ENCODE measurements around the gene ARID3B. TPM values are rescaled to one million over a fixed set of nuclear protein-coding genes. Genes with fewer than 3 reads are reported as not detected.

ARID3B gene
- total RNA-seq, 1 experiment from 2014 or later, result 101 TPM

DNA sequence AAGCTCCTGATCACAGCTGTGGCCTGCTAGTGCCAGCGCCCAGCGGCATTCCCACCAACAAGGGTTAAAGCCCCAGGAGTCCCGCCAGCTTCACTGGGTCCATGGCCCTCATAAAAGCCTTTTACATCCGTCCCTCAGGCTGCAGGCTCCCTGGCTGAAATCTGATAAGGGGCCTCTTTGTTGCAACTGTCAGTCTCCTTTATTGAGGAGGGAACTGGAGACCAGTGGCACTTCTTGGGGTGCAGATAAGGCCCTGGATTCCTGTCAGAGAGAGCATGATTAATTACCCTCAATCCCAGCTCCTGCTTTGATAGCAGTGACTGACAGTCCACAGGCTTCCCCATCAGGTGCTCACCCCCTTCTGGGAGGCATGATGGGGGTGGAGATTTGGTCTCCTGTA lies 43.8 kb downstream of the ARID3B start:
- no peak overlapping the region for H3K18ac ChIP-seq (ENCODE audit: insufficient read length, low read depth, low read length)
- no peak overlapping the region for H3K23ac ChIP-seq (ENCODE audit: insufficient read length, low read depth, low read length)
- no peak overlapping the region for H4K8ac ChIP-seq (replicated peaks; ENCODE audit: insufficient read length, low read depth, low read length)
- WGBS (ENCODE audit: extremely low coverage, insufficient read length, low lambda C conversion rate), result no CpG with 5 or more reads among the region's 4 CpGs
- H2BK120ac ChIP-seq (ENCODE audit: low read depth, low read length, poor library complexity, severe bottlenecking), result no peak overlapping the region
- Mint-ChIP-seq H3K9me3 (no peaks in the 10 kb centered on the region), H3K4me1 (peaks cover 18 to 25% of the 10 kb centered on the region in 2 experiments), H3K27ac (peak overlapping the region in 1 of 3 experiments; percentile 27; a peak in 2 of 7 replicates), H3K4me3 (no peak overlapping the region), H3K27me3 (ENCODE audit: low read depth) (no peaks in the 10 kb centered on the region), H3K36me3 (ENCODE audit: insufficient read depth in 1 of 3, low read depth in 3 of 3) (peaks cover 27 to 77% (median 33%) of the 10 kb centered on the region in 3 experiments; a peak in 6 of 7 replicates)
- no peak overlapping the region for H2BK15ac ChIP-seq (ENCODE audit: low read depth, low read length)
- H3K4ac ChIP-seq (ENCODE audit: low read depth, low read length), result no peak overlapping the region
- no peak overlapping the region for H3K9ac ChIP-seq (ENCODE audit: extremely low read depth, insufficient read length, low read length)
- no peak for DNase-seq
- no peaks in the 10 kb centered on the region for H4K20me1 ChIP-seq (ENCODE audit: control insufficient read depth, insufficient read depth, insufficient read length)
- no peak overlapping the region for H2BK20ac ChIP-seq (ENCODE audit: low read depth, low read length, poor library complexity, severe bottlenecking)
- no peaks in the 10 kb centered on the region for H3K23me2 ChIP-seq (ENCODE audit: insufficient read length, low read depth, low read length, poor library complexity, severe bottlenecking)
- H4K91ac ChIP-seq (ENCODE audit: insufficient read length, low read depth, low read length), result no peak overlapping the region
- H2BK5ac ChIP-seq (ENCODE audit: insufficient read length, low read length), result no peak overlapping the region
- no peak overlapping the region for H2AK5ac ChIP-seq (ENCODE audit: insufficient read length, low read length)
- no peak overlapping the region for H3T11ph ChIP-seq (ENCODE audit: low read length)
- no peak overlapping the region for H3K56ac ChIP-seq (ENCODE audit: insufficient read length, low read depth, low read length)
- no peak overlapping the region for H3K4me2 ChIP-seq (ENCODE audit: insufficient read depth, insufficient read length, low read length)
- no peak overlapping the region for H3K27ac ChIP-seq (ENCODE audit: insufficient read length, low read depth, low read length)
- H3K14ac ChIP-seq (ENCODE audit: insufficient read depth, low read length), result no peak overlapping the region
- no peaks in the 10 kb centered on the region for H3K9me3 ChIP-seq (ENCODE audit: control insufficient read depth, low read depth, low read length)
- TF ChIP-seq, protein P1, sequence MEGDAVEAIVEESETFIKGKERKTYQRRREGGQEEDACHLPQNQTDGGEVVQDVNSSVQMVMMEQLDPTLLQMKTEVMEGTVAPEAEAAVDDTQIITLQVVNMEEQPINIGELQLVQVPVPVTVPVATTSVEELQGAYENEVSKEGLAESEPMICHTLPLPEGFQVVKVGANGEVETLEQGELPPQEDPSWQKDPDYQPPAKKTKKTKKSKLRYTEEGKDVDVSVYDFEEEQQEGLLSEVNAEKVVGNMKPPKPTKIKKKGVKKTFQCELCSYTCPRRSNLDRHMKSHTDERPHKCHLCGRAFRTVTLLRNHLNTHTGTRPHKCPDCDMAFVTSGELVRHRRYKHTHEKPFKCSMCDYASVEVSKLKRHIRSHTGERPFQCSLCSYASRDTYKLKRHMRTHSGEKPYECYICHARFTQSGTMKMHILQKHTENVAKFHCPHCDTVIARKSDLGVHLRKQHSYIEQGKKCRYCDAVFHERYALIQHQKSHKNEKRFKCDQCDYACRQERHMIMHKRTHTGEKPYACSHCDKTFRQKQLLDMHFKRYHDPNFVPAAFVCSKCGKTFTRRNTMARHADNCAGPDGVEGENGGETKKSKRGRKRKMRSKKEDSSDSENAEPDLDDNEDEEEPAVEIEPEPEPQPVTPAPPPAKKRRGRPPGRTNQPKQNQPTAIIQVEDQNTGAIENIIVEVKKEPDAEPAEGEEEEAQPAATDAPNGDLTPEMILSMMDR (conservative IDR thresholded peaks at IDR 0.05), result no peak
- no peak overlapping the region for H4K5ac ChIP-seq (ENCODE audit: insufficient read length, low read depth, low read length)
- 0 out of 2 replicates have a peak, but pooled peaks cover 1% of the 10 kb centered on the region for H3K79me2 ChIP-seq (ENCODE audit: insufficient read depth, low read length)
- peaks cover 3% of the 10 kb centered on the region for H3K79me1 ChIP-seq (ENCODE audit: insufficient read depth, low read depth, low read length, poor library complexity, severe bottlenecking)
- no peak overlapping the region for H2AFZ ChIP-seq (ENCODE audit: low read length)
- H2BK12ac ChIP-seq (ENCODE audit: insufficient read length, low read depth, low read length), result no peak overlapping the region
- 0 out of 2 replicates have a peak, but pooled peaks cover 2% of the 10 kb centered on the region for H3K4me1 ChIP-seq (ENCODE audit: insufficient read depth, low read length)
- H3K27me3 ChIP-seq (ENCODE audit: insufficient read depth, low read length), result no peaks in the 10 kb centered on the region
